Fibroblast of mammary gland (primary cell): ENCODE results near the gene ODAD2.
"Not testable (repeated sequence)": the region's sequence is repeated elsewhere in the genome, so short reads cannot be mapped to it uniquely, and the experiment has no call there.

Source experiments
- DNase-seq: peaks from one replicate; pipeline ENCODE4 v3.0.0-alpha.2; 2010; ENCODE audit warnings: low read depth
- H3K4me3 ChIP-seq: 2 replicates; pipeline ENCODE4 v1.5.1; 2011; ENCODE audit warnings: low read depth, mild to moderate bottlenecking, low read length, moderate library complexity; ENCODE audit not compliant: control insufficient read depth
- CTCF ChIP-seq: conservative IDR thresholded peaks from 2 replicates; pipeline ENCODE4 v1.5.1; 2011; ENCODE audit warnings: low read depth, low read length, inconsistent platforms; ENCODE audit not compliant: control insufficient read depth, insufficient read depth

ODAD2 gene

DNA sequence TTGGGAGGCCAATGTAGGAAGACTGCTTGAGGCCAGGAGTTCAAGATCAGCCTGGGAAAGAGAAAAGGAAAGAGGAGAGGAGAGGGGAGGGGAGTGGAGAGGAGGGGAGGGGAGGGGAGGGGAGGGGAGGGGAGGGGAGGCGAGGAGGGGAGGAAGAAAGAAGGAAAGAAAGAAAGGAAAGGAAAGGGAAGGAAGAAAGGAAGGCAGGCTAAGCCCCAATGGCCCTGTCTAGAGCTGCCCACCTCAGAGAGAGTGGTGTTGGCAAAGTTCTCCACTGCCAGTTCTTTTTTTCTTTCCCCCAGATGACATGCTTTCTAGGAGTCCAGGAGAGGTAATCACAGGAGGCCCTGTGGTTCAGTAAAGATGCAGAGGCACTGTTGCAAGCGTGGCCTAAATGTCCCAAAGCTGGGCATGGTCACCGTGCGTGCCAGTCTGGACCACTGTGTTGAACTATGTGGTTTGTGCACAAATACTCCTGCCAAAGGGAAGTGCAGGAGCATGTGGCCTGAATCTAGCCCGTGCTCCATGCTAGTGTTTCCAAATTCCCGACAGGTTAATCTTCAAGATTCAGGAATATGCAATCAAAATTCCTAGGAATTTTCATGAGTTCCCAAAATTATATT, 39.7 kb downstream of the ODAD2 start:
- no peak overlapping the region for H3K4me3 ChIP-seq

DNA sequence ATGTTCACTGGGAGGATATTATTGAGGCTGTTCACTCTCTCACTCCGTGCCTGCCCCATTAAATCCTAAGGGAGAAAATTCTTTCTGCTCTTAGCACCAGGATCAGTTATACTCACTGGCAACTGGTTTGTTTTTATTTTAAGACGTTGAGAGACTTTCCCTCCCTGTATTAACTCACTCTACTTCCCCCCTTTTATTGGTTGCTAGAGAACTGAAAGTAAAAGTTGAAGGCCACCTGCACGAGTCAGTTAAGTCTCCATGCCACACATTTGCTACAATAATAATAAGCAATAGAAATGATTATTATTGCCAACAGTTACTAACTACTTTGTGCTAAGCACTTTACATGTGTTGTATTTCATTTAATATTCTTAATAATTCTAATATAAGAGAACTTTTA, 40.5 kb downstream of the ODAD2 start:
- DNase-seq, H3K4me3 ChIP-seq: not testable (repeated sequence)

More for the DNA sequence above, 39.7 kb downstream of the ODAD2 start:
- no peak for DNase-seq
- no peak for TF ChIP-seq CTCF

- H3K4me3 ChIP-seq = no peak overlapping the region
- TF ChIP-seq CTCF = no peak
- DNase-seq = no peak
Observed at GRCh38 chr10:27950242-27950564, 48.7 kb downstream of the ODAD2 start.

DNA sequence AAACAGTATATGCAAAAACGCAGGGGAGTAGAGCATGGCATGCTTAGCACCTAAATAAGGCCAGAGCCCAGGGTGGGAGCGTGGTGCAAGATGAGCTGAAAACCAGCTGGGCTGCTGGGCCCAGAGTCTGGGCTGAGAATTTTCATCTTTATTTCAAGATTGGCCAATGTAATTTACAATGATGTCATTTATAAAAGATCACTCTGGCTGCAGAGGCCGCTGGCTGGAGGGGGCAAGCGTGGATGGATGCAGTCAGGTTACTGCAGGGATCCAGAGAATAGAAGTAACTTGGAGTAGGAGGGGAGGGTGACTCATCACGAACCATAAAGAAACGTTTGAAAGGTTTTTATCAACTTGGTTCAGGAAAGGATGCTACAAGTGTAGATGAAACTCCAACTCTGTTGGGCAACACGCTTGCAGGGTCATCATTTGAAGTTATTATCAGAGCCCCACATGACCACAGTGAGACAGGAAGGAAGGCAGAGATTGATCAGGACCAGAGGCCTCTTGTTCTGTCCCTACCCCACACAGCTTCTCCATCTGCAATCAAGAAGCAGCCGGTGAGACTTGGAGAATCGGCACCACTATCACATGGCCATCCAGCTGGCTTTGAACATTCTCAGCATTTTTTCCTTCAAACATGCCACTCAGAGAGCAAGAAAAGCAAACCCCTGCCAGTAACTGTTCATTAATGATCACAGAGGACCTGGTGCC, 49.2 kb downstream of the ODAD2 start:
- no peak for DNase-seq
- H3K4me3 ChIP-seq = no peak overlapping the region
- no peak for TF ChIP-seq CTCF

GRCh38 chr10:27948186-27948585, 50.7 kb downstream of the ODAD2 start:
- TF ChIP-seq CTCF = no peak
- DNase-seq = no peak
- no peak overlapping the region for H3K4me3 ChIP-seq

DNA sequence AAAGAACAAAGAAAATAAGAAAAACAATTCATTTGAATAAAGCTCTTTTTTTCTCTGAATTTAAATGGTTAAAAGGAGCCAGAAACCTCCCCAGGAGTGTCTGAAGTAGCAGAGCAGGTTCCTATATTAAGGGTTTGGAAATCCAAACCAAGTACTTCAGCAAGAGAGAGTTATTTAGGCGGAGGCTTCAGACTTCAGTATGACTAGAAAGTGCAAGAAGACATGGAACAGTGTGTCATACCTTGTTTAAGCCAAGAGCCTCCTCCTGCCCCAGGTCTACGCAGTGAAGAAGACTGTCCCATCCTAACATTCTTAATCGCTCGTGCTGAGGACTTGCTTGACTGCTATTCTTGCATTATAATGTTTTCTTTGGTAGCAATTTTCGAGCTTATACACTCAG, 51.3 kb downstream of the ODAD2 start:
- no peak overlapping the region for H3K4me3 ChIP-seq
- no peak for DNase-seq
- TF ChIP-seq CTCF = no peak

- no peak for TF ChIP-seq CTCF
- DNase-seq = no peak
Observed at GRCh38 chr10:27944005-27944404, 54.9 kb downstream of the ODAD2 start.

More at GRCh38 chr10:27944005-27944404, 54.9 kb downstream of the ODAD2 start:
- no peak overlapping the region for H3K4me3 ChIP-seq
